Activated naive CD4-positive, alpha-beta T cell treated with anti-CD3 and anti-CD28 coated beads, Interleukin-2, amount 50 U/mL, for 72 hours (primary cell): ENCODE results near the gene HSPA9. TPM values are rescaled to one million over a fixed set of nuclear protein-coding genes. Genes with fewer than 3 reads are reported as not detected.
A peak's percentile ranks its signal among the peaks of the same experiment; 100 is the strongest.

Experiments used
- ATAC-seq, 2 donors: fragments of 150-1000 bp; cut with Tn5 transposase; 2 replicates each; pipeline ENCODE4 v1.10.0; 2021; ENCODE audit warnings: mild to moderate bottlenecking in 2 of 2, moderate library complexity in 2 of 2
- DNase-seq, 2 donors: peaks; one replicate each; pipeline ENCODE4 v3.0.0; 2021 to 2022; ENCODE audit warnings: low spot score in 2 of 2
- H3K27ac Mint-ChIP-seq, 2 donors: one replicate each; pipeline ENCODE4 v1.8.0; 2022; ENCODE audit warnings: mild to moderate bottlenecking in 2 of 2, mixed read lengths in 2 of 2
- H3K36me3 Mint-ChIP-seq, 2 donors: one replicate each; pipeline ENCODE4 v1.8.0; 2022; ENCODE audit warnings: mixed read lengths in 2 of 2
- H3K9me3 Mint-ChIP-seq, 2 donors: one replicate each; pipeline ENCODE4 v1.8.0; 2022; ENCODE audit warnings: mixed read lengths in 2 of 2
- total RNA-seq, 2 donors: library from RNA; stranded (reverse); gene quantifications; one replicate each; pipeline ENCODE4 v1.2.3, GENCODE V29; 2022

Gene HSPA9
- total RNA-seq, 2 donors from 2014 or later = 346 to 393 TPM

- no peak for DNase-seq
- Mint-ChIP-seq H3K36me3 (peaks cover 40 to 63% of the 10 kb centered on the region in 2 donors), H3K9me3 (peaks cover 0 to 4% of the 10 kb centered on the region in 2 donors), H3K27ac (peak overlapping the region in 1 of 2 donors; percentile 99)
- ATAC-seq = no peak
Observed at GRCh38 chr5:138573223-138573622, 2.0 kb downstream of the HSPA9 start.

DNA sequence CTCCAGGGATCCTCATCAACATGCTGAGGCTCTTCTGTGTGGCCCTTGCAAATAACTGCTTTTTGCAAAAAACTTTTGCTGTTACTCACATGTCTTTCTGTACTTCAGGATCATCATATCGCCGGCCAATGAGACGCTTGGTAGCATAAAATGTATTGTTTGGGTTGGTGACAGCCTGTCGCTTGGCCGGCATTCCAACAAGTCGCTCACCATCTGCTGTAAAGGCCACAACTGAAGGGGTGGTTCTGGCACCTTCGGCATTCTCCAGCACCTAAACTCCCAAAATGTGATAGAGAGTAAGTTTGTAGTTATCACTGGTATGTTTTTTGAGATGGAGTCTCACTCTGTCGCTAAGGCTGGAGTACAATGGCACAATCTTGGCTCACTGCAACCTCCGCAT, 4.3 kb downstream of the HSPA9 start:
- H3K36me3 Mint-ChIP-seq = peaks cover 52 to 72% of the 10 kb centered on the region in 2 donors
- peaks cover 0 to 3% of the 10 kb centered on the region in 2 donors for H3K9me3 Mint-ChIP-seq
- peak overlapping the region in 1 of 2 donors; percentile 88 for H3K27ac Mint-ChIP-seq
- ATAC-seq (no peak), DNase-seq (no peak)

DNA sequence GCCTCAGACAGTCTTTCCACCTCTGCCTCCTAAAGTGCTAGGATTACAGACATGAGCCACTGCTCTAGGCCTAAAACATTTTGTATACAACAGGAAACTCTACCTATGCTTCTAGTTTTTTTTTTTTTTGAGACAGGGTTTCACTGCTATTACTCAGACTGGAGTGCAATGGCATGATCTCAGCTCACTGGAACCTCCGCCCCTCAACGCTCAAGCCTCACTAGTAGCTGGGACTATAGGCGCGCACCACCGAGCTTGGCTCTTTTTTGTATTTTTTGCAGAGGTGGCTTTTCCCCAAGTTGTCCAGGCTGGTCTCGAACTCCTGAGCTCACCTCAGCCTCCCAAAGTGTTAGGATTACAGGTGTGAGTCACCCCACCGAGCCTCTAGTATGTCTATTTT, 5.4 kb downstream of the HSPA9 start:
- Mint-ChIP-seq H3K36me3 (peaks cover 55 to 74% of the 10 kb centered on the region in 2 donors), H3K9me3 (no peaks in the 10 kb centered on the region), H3K27ac (peak overlapping the region in 1 of 2 donors; percentile 68)
- peak; percentile 14 to 44 for ATAC-seq
- no peak for DNase-seq

DNA sequence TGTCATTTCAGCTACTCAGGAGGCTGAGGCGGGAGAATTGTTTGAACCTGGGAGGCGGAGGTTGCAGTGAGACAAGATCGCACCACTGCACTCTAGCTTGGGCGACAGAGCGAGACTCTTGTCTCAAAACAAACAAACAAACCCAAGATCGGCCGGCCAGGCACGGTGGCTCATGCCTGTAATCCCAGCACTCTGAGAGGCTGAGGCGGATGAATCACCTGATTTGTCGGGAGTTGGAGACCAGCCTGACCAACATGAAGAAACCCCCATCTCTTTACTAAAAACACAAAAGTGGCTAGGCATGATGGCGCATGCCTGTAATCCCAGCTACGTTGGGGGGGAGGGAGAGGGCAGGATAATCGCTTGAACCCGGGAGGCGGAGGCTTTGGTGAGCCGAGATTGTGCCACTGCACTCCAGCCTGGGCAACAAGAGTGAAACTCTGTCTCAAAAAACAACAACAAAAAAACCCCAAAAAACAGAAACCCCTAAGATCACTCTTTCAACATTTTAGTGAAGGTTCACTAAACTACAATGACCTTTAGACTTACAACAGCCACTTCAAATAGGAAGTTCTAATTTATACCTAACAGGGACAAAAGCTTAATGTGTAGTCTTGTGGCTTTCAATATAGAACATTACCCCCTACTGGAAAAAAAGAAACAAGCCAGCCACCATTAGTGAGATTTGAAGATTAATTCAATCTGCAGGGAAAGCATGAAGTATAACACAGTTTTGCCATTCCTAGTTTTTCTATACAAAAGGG, 7.0 kb downstream of the HSPA9 start:
- no peaks in the 10 kb centered on the region for H3K9me3 Mint-ChIP-seq
- peaks cover 53 to 64% of the 10 kb centered on the region in 2 donors for H3K36me3 Mint-ChIP-seq
- H3K27ac Mint-ChIP-seq = peak overlapping the region; percentile 67 to 79
- DNase-seq (no peak), ATAC-seq (no peak)

DNA sequence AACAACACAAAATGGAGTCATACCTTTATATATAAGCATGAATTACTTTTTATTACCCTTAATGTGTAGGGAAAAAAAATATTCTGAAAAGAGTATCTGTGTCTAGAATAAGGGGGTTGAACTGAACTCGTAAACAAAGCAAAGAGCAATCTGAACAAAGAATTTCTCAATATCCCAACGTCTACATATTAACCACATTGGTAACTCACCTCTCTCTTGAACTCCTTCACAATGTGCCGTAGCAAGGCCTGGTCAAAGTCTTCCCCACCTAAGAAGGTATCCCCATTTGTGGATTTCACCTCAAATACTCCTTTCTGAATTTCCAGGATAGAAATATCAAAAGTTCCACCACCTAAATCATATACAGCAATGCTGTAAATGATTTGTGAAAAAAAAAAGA, 8.4 kb downstream of the HSPA9 start:
- Mint-ChIP-seq H3K36me3 (peaks cover 47 to 55% of the 10 kb centered on the region in 2 donors), H3K27ac (peak overlapping the region in 1 of 2 donors; percentile 67), H3K9me3 (no peaks in the 10 kb centered on the region)
- DNase-seq = no peak
- no peak for ATAC-seq

DNA sequence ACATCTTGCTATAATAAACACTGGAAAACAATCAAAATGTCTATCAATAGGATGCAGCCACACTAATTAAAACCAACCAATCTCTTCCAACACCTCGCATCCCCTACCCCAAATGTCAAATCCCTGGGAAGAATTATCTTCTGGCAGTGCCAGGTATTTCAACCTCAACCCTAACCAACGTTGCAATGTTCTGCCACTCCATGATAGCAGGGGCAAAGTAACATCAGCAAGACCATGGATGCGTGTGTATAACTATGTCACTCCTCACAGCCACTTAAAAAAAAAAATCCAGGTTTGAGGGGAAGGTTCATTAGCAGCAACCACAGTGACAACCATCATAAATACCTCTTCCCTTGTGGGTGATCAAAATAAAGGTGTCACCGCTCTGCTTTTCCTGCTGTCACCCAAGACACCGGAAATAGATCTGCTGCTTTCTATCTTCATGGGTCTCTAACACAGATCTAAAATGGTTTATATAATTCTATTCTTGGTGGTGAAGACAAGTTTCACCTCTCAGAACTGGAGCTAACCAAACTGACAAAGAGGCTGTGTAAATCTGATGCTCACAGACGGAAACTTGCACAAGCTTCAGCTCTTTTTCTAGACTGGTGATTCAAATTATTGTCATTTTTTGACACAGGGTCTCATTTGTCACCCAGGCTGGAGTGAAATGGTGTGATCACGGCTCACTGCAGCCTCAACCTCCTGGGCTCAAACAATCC, 9.9 kb downstream of the HSPA9 start:
- H3K36me3 Mint-ChIP-seq = peaks cover 45 to 52% of the 10 kb centered on the region in 2 donors
- H3K9me3 Mint-ChIP-seq = no peaks in the 10 kb centered on the region
- ATAC-seq (peak; percentile 51 to 72), DNase-seq (no peak)
- H3K27ac Mint-ChIP-seq = peak overlapping the region; percentile 41 to 85

GRCh38 chr5:138564242-138564641, 11.0 kb downstream of the HSPA9 start:
- Mint-ChIP-seq H3K27ac (no peak overlapping the region), H3K9me3 (no peaks in the 10 kb centered on the region), H3K36me3 (peaks cover 51 to 61% of the 10 kb centered on the region in 2 donors)
- no peak for DNase-seq
- ATAC-seq = no peak

GRCh38 chr5:138563340-138564118, 11.7 kb downstream of the HSPA9 start:
- H3K36me3 Mint-ChIP-seq = peaks cover 48 to 61% of the 10 kb centered on the region in 2 donors
- peak overlapping the region; percentile 16 to 82 for H3K27ac Mint-ChIP-seq
- H3K9me3 Mint-ChIP-seq = no peaks in the 10 kb centered on the region
- DNase-seq (no peak), ATAC-seq (no peak)

- no peak for ATAC-seq
- Mint-ChIP-seq H3K27ac (no peak overlapping the region), H3K9me3 (no peaks in the 10 kb centered on the region), H3K36me3 (peaks cover 50 to 64% of the 10 kb centered on the region in 2 donors)
- no peak for DNase-seq
Observed at GRCh38 chr5:138560971-138561370, 14.2 kb downstream of the HSPA9 start.

DNA sequence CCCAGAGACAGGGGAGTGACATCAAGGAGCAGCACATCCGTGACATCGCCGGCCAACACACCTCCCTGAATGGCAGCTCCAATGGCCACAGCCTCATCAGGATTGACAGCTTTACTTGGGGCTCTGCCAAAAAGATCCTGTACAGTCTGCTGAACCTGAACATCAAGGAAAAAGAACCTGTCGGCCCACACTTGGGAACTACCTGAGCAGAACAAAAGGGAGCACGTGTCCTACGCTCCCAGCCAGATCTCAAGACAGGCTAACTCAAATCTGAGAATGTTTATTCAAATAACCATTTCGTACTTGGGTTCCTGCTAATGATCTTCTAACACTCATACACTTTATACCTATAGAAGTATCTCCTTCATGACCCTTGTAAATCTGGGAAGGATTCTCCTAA, 15.3 kb downstream of the HSPA9 start:
- Mint-ChIP-seq H3K36me3 (peaks cover 44 to 60% of the 10 kb centered on the region in 2 donors), H3K9me3 (no peaks in the 10 kb centered on the region), H3K27ac (peak overlapping the region in 1 of 2 donors; percentile 81)
- ATAC-seq (no peak), DNase-seq (no peak)

GRCh38 chr5:138557677-138558076, 17.5 kb downstream of the HSPA9 start:
- DNase-seq (no peak), ATAC-seq (no peak)
- no peaks in the 10 kb centered on the region for H3K9me3 Mint-ChIP-seq
- H3K36me3 Mint-ChIP-seq = peaks cover 36 to 52% of the 10 kb centered on the region in 2 donors
- no peak overlapping the region for H3K27ac Mint-ChIP-seq

DNA sequence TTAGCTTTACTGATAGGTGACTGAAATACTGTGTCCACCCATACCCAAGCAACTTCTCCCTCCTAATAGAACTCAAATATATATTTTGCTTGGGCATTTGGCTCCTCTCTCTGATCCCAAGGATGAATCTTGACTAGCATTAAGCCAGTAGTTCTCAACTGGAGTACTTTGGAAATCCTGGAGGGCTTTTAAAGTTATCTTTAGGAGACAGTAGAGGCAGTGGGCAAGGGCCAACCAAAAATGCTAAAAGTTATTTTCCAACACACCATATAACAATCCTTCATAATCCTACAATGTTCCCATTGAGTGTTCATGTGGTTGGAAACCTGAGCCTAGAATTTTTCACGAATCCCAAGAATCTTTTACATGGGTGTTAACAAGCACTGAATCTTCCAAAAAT, 21.1 kb downstream of the HSPA9 start:
- Mint-ChIP-seq H3K9me3 (no peaks in the 10 kb centered on the region), H3K36me3 (peaks cover 24 to 33% of the 10 kb centered on the region in 2 donors), H3K27ac (peak overlapping the region in 1 of 2 donors; percentile 62)
- DNase-seq (no peak), ATAC-seq (no peak)

GRCh38 chr5:138553437-138554095, 21.6 kb downstream of the HSPA9 start:
- no peak for ATAC-seq
- peaks cover 21 to 27% of the 10 kb centered on the region in 2 donors for H3K36me3 Mint-ChIP-seq

DNA sequence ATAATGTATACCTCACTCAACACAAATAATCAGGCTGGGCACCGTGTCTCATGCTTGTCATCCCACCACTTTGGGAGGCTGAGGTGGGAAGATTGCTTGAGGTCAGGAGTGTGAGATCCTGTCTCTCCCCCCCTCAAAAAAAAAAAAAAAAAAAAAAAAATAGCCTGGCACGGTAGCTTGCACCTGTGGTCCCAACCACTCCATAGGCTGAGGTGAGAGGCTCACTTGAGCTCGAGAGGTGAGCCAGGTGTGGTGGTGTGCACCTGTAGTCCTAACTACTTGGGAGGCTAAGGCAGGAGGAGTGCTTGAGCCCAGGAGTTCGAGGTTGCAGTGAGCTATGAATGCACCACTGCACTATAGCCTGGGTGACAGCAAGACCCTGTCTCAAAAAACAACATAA, 22.5 kb downstream of the HSPA9 start:
- DNase-seq = no peak
- H3K27ac Mint-ChIP-seq = peak overlapping the region in 1 of 2 donors; percentile 22
- no peak for ATAC-seq
- no peaks in the 10 kb centered on the region for H3K9me3 Mint-ChIP-seq
- peaks cover 17 to 20% of the 10 kb centered on the region in 2 donors for H3K36me3 Mint-ChIP-seq

More at GRCh38 chr5:138553437-138554095, 21.6 kb downstream of the HSPA9 start:
- no peak for DNase-seq
- Mint-ChIP-seq H3K27ac (peak overlapping the region in 1 of 2 donors; percentile 62), H3K9me3 (no peaks in the 10 kb centered on the region)

DNA sequence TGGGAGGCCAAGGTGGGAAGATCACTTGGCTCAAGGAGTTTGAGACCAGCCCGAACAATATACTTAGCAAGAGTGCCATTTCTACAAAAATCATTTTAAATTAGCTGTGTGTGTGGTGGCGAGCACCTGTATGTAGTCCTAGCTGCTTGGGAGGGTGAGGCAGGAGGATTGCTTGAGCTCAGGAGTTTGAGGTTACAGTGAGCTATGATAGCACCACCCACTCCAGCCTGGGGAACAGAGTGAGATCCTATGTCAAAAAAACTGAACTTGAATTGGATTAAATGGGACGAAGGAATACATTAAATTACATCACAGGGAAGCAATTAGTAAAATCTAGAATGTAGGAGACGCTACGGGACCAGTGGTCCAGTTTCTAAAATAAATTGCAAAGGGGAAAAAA, 25.8 kb downstream of the HSPA9 start:
- Mint-ChIP-seq H3K9me3 (no peaks in the 10 kb centered on the region), H3K36me3 (peaks cover 9 to 10% of the 10 kb centered on the region in 2 donors), H3K27ac (no peak overlapping the region)
- DNase-seq (no peak), ATAC-seq (no peak)

DNA sequence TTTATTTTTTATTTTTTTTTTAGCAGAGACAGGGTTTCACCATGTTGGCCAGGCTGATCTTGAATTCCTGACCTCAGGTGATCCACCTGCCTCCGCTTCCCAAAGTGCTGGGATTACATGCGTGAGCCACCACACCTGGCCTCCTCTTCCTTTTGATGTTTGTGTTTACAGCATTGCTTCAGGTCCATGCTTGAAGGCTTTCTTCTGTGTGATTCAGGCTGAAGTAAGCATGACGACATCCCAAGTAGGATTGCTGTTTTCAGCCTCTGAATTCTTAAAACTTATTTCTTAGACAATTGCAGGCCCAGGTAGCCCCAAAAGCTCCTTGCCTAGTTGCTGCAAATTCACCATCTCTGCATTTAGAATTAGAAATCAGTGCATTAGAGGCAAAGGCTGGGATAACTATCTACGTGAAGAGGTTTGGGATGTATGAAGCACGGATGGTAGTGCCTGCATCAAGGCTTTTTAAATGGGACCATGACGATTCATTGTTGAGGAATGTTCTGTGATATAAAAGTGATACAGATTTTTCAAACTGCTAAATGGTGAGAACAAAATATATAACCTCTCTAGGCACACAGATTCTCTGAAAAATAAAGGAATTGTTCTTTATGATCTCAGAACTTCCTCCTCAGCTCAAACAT, 29.2 kb downstream of the HSPA9 start:
- Mint-ChIP-seq H3K27ac (no peak overlapping the region), H3K36me3 (peaks cover 32 to 34% of the 10 kb centered on the region in 2 donors)
- ATAC-seq = no peak

More for the DNA sequence above, 29.2 kb downstream of the HSPA9 start:
- DNase-seq = no peak
- no peaks in the 10 kb centered on the region for H3K9me3 Mint-ChIP-seq
